Endothelial cell of umbilical vein (primary cell): ENCODE results near the gene SLC35G1. TPM values are rescaled to one million over a fixed set of nuclear protein-coding genes. Genes with fewer than 3 reads are reported as not detected.

ENCODE experiments used
- BruUV-seq: library from RNA; stranded (reverse); fragments of 400-500 nt; replicated peaks from 2 replicates; lab custom pipeline; 2021; lab: Mats Ljungman, UMichigan
- CTCF ChIA-PET: fragments of 300-600, 350-600 bp; sonication (Branson Sonifier 250); formaldehyde crosslinking; loops from one replicate; lab custom pipeline; 2021; ENCODE audit warnings: antibody characterized with exemption, inconsistent platforms; lab: Charles Lee
- POLR2A ChIA-PET: fragments of 300-600, 350-600 bp; sonication (Branson Sonifier 250); formaldehyde crosslinking; loops from one replicate; lab custom pipeline; 2021; ENCODE audit warnings: antibody characterized with exemption, inconsistent platforms; lab: Charles Lee
- DNase-seq: peaks from one replicate; pipeline ENCODE4 v3.0.0-alpha.2; 2011; ENCODE audit warnings: low read depth, low spot score
- FAIRE-seq: peaks from 2 replicates; lab custom pipeline; 2011; peaks lifted over from hg19 to GRCh38; lab: Jason Lieb, UNC
- H2AFZ ChIP-seq: 2 replicates; pipeline ENCODE4 v1.6.0; 2012; ENCODE audit warnings: low read depth, low read length, control low read depth, inconsistent platforms
- H3K27ac ChIP-seq: 2 replicates; pipeline ENCODE4 v1.5.1; 2011; ENCODE audit warnings: low read depth, mild to moderate bottlenecking, control low read depth, low read length, moderate library complexity; ENCODE audit not compliant: insufficient read depth
- H3K27me3 ChIP-seq, 2 experiments: 2 replicates each; pipeline versions ENCODE4 v1.6.0 to v1.6.1; 2011; ENCODE audit warnings: low read length in 2 of 2, mixed read lengths in 1 of 2; ENCODE audit not compliant: control insufficient read depth in 2 of 2, insufficient read depth in 2 of 2
- H3K36me3 ChIP-seq, 2 experiments: 2 replicates in 1 of 2; 3 replicates in 1 of 2; pipeline ENCODE4 v1.5.1; 2011; ENCODE audit warnings: low read length in 2 of 2, mild to moderate bottlenecking in 1 of 2, moderate library complexity in 1 of 2; ENCODE audit not compliant: control insufficient read depth in 2 of 2, insufficient read depth in 2 of 2; ENCODE audit errors: extremely low read depth in 1 of 2
- H3K4me1 ChIP-seq: 3 replicates; pipeline ENCODE4 v1.5.1; 2011; ENCODE audit warnings: mild to moderate bottlenecking, low read length; ENCODE audit not compliant: control insufficient read depth, insufficient read depth; ENCODE audit errors: extremely low read depth
- H3K4me2 ChIP-seq: 2 replicates; pipeline ENCODE4 v1.6.1; 2011; ENCODE audit warnings: low read length, control low read depth, mixed read lengths; ENCODE audit not compliant: insufficient read depth
- H3K4me3 ChIP-seq, 3 experiments: fragments of 200-600 bp in 1 of 3; sonication (generic), shearing (Covaris generic) in 1 of 3; replicated peaks in 1 of 3; 2 replicates each; pipeline ENCODE4 v1.5.1; 2011 to 2016; ENCODE audit warnings: control low read depth in 3 of 3, low read length in 3 of 3, mild to moderate bottlenecking in 2 of 3, inconsistent platforms in 1 of 3, low read depth in 1 of 3, moderate library complexity in 1 of 3; ENCODE audit not compliant: insufficient read depth in 1 of 3
- H3K79me2 ChIP-seq: 2 replicates; pipeline ENCODE4 v1.6.0; 2012; ENCODE audit warnings: low read length, inconsistent platforms; ENCODE audit not compliant: control insufficient read depth, insufficient read depth
- H3K9ac ChIP-seq: replicated peaks from 2 replicates; pipeline ENCODE3; 2011; ENCODE audit warnings: low read length, control low read depth; ENCODE audit not compliant: insufficient read depth; ENCODE audit errors: extremely low read depth
- H3K9me1 ChIP-seq: replicated peaks from 3 replicates; pipeline ENCODE4 v1.6.0; 2011; ENCODE audit warnings: mild to moderate bottlenecking, low read length; ENCODE audit not compliant: control insufficient read depth, insufficient read depth; ENCODE audit errors: extremely low read depth
- H3K9me3 ChIP-seq: replicated peaks from 2 replicates; pipeline ENCODE4 v1.5.1; 2012; ENCODE audit warnings: low read length, inconsistent platforms; ENCODE audit not compliant: control insufficient read depth, insufficient read depth
- H4K20me1 ChIP-seq: replicated peaks from 2 replicates; pipeline ENCODE3; 2011; ENCODE audit warnings: mild to moderate bottlenecking, low read length; ENCODE audit not compliant: control insufficient read depth, insufficient read depth; ENCODE audit errors: extremely low read depth
- CTCF ChIP-seq, 2 donors: IDR thresholded peaks; 1 replicate in 1 of 2; 2 replicates in 1 of 2; pipeline ENCODE4 v1.5.1; 2011; ENCODE audit warnings: low read length in 2 of 2, mild to moderate bottlenecking in 2 of 2, moderate library complexity in 2 of 2, control low read depth in 1 of 2, inconsistent platforms in 1 of 2, low read depth in 1 of 2; ENCODE audit not compliant: insufficient read depth in 1 of 2; ENCODE audit errors: extremely low read depth in 1 of 2
- EZH2 ChIP-seq: IDR thresholded peaks from 2 replicates; pipeline ENCODE4 v1.6.1; 2012; ENCODE audit warnings: borderline replicate concordance, low read depth, mild to moderate bottlenecking, moderate library complexity, low read length, inconsistent platforms; ENCODE audit not compliant: severe bottlenecking
- GATA2 ChIP-seq: IDR thresholded peaks from 2 replicates; pipeline ENCODE4 v1.7.0; 2011; ENCODE audit warnings: low read depth, mild to moderate bottlenecking, moderate library complexity, mixed read lengths, low read length; ENCODE audit not compliant: insufficient read length, insufficient read depth
- JUN ChIP-seq: IDR thresholded peaks from 2 replicates; pipeline ENCODE4 v1.6.1; 2011; ENCODE audit warnings: borderline replicate concordance, low read depth; ENCODE audit not compliant: insufficient read length, insufficient read depth
- POLR2A ChIP-seq: IDR thresholded peaks from 2 replicates; pipeline ENCODE4 v1.6.1; 2012; ENCODE audit warnings: low read depth, mild to moderate bottlenecking, control low read depth, low read length
- POLR2AphosphoS5 ChIP-seq: IDR thresholded peaks from 2 replicates; pipeline ENCODE4 v1.6.1; 2012; ENCODE audit warnings: low read depth, mild to moderate bottlenecking, control low read depth, low read length, moderate library complexity; ENCODE audit not compliant: insufficient read depth
- dilution Hi-C: fragments of 300-500 bp; cut with MboI; formaldehyde crosslinking; loops from one replicate; pipeline ENCODE4 v1.15.0; 2019; ENCODE audit warnings: low sequenced_read_pairs; ENCODE audit not compliant: extremely low pct_ligation_motif_present
- intact Hi-C: fragments of 100-400 bp; cut with micrococcal nuclease; formaldehyde crosslinking; loops from one replicate; pipeline ENCODE4 v1.10.0; 2022
- polyA plus RNA-seq, 4 experiments: library from polyadenylated mRNA; depleted of rRNA in 3 of 4; stranded (reverse) in 3 of 4; unstranded in 1 of 4; fragments of >200 nt; gene quantifications; 2 replicates each; pipeline versions ENCODE4 v1.2.1 to v1.2.3, GENCODE V29; 2011 to 2012; ENCODE audit warnings: missing spikeins in 1 of 4
- total RNA-seq: library from RNA; stranded (reverse); gene quantifications from 2 replicates; pipeline ENCODE4 v1.2.3, GENCODE V29; 2021

The SLC35G1 gene
- total and polyA plus RNA-seq, 2 donors (not counting 3 experiments of a cell fraction or from before 2014, with no cell fraction given): 2.5 to 4.1 TPM

DNA sequence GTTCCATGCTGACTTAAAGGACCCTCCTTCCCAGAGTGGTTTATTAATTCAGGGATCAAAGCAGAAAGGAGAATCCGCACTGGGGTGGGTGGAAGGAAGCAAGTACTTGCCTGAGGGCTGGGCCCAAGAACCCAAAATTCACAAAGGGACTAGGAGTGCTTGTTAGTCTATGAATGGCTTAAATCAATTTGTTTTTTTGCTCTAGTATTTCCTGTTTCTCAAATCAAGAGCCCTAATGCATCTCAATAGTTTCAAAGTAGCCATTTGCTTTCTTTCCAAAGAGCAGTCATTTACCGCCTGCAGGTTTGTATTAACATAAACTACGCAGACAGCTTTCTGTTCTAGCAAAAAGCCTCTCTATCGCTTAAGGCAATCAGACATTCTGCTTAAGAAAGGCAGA is 44.2 kb upstream of the SLC35G1 start:
- DNase-seq: no peak
- BruUV-seq: no TSS peak
- Histone ChIP-seq H4K20me1 (no peaks in the 10 kb centered on the region), H3K79me2 (no peaks in the 10 kb centered on the region), H3K36me3 (no peaks in the 10 kb centered on the region), H3K27ac (no peak overlapping the region), H3K4me3 (no peak overlapping the region), H3K4me1 (no peaks in the 10 kb centered on the region), H2AFZ (no peak overlapping the region), H3K9me1 (no peaks in the 10 kb centered on the region), H3K27me3 (peaks cover 4% of the 10 kb centered on the region in 2 experiments), H3K9me3 (no peaks in the 10 kb centered on the region), H3K4me2 (no peak overlapping the region), H3K9ac (no peak overlapping the region)
- FAIRE-seq: no peak
- ChIA-PET POLR2A (no interaction called here), CTCF (no interaction called here)
- dilution Hi-C loops (no loop called here), intact Hi-C loops (no loop called here)
- TF ChIP-seq EZH2: no peak
- TF ChIP-seq GATA2: no peak
- TF ChIP-seq JUN: no peak
- no peak for TF ChIP-seq POLR2AphosphoS5
- TF ChIP-seq CTCF (IDR thresholded peaks at IDR 0.05; ENCODE audit: extremely low read depth in 1 of 2, insufficient read depth in 1 of 2, low read depth in 1 of 2, low read length in 2 of 2): no peak
- TF ChIP-seq POLR2A: no peak
